ENCODE measurements around the gene PPP1R14C.
"Not testable (repeated sequence)": the region's sequence is repeated elsewhere in the genome, so short reads cannot be mapped to it uniquely, and the experiment has no call there.

PPP1R14C gene

GRCh38 chr6:150231525-150231850, 88.6 kb downstream of the PPP1R14C start:
- no peak for DNase-seq
- in situ Hi-C loops (cut with HindIII; ENCODE audit: low pct_ligation_motif_present, low pct_unique_long_range_greater_than_20kb, low sequenced_read_pairs) = no loop called here

GRCh38 chr6:150233843-150234269, 91.0 kb downstream of the PPP1R14C start:
- no peak for DNase-seq
- in situ Hi-C loops (cut with HindIII; ENCODE audit: low pct_ligation_motif_present, low pct_unique_long_range_greater_than_20kb, low sequenced_read_pairs) = no loop called here

- no peak for DNase-seq
Observed at GRCh38 chr6:150235218-150235617, 92.4 kb downstream of the PPP1R14C start.

GRCh38 chr6:150236114-150236513, 93.3 kb downstream of the PPP1R14C start:
- no peak for DNase-seq
- in situ Hi-C loops (cut with HindIII; ENCODE audit: low pct_ligation_motif_present, low pct_unique_long_range_greater_than_20kb, low sequenced_read_pairs) = no loop called here

More at GRCh38 chr6:150235218-150235617, 92.4 kb downstream of the PPP1R14C start:
- in situ Hi-C loops (cut with HindIII; ENCODE audit: low pct_ligation_motif_present, low pct_unique_long_range_greater_than_20kb, low sequenced_read_pairs) = no loop called here

GRCh38 chr6:150236544-150236943, 93.7 kb downstream of the PPP1R14C start:
- DNase-seq = no peak
- in situ Hi-C loops (cut with HindIII; ENCODE audit: low pct_ligation_motif_present, low pct_unique_long_range_greater_than_20kb, low sequenced_read_pairs) = no loop called here

GRCh38 chr6:150237626-150238025, 94.8 kb downstream of the PPP1R14C start:
- in situ Hi-C loops (cut with HindIII; ENCODE audit: low pct_ligation_motif_present, low pct_unique_long_range_greater_than_20kb, low sequenced_read_pairs) = no loop called here
- no peak for DNase-seq

GRCh38 chr6:150238336-150238741, 95.5 kb downstream of the PPP1R14C start:
- in situ Hi-C loops (cut with HindIII; ENCODE audit: low pct_ligation_motif_present, low pct_unique_long_range_greater_than_20kb, low sequenced_read_pairs) = no loop called here
- no peak for DNase-seq

- no peak for DNase-seq
- in situ Hi-C loops (cut with HindIII; ENCODE audit: low pct_ligation_motif_present, low pct_unique_long_range_greater_than_20kb, low sequenced_read_pairs) = no loop called here
Observed at GRCh38 chr6:150238846-150239407, 96.1 kb downstream of the PPP1R14C start.

- DNase-seq; in situ Hi-C loops (cut with HindIII; ENCODE audit: low pct_ligation_motif_present, low pct_unique_long_range_greater_than_20kb, low sequenced_read_pairs): not testable (repeated sequence)
Observed at GRCh38 chr6:150241756-150242155, 98.9 kb downstream of the PPP1R14C start.

- no peak for DNase-seq
Observed at GRCh38 chr6:150243620-150244314, 100.9 kb downstream of the PPP1R14C start.

GRCh38 chr6:150245148-150245935, 102.5 kb downstream of the PPP1R14C start:
- in situ Hi-C loops (cut with HindIII; ENCODE audit: low pct_ligation_motif_present, low pct_unique_long_range_greater_than_20kb, low sequenced_read_pairs) = no loop called here
- DNase-seq = no peak

More at GRCh38 chr6:150243620-150244314, 100.9 kb downstream of the PPP1R14C start:
- in situ Hi-C loops (cut with HindIII; ENCODE audit: low pct_ligation_motif_present, low pct_unique_long_range_greater_than_20kb, low sequenced_read_pairs) = no loop called here

- in situ Hi-C loops (cut with HindIII; ENCODE audit: low pct_ligation_motif_present, low pct_unique_long_range_greater_than_20kb, low sequenced_read_pairs) = no loop called here
- DNase-seq = no peak
Observed at GRCh38 chr6:150247803-150248202, 105.0 kb downstream of the PPP1R14C start.

GRCh38 chr6:150248300-150248699, 105.5 kb downstream of the PPP1R14C start:
- no peak for DNase-seq
- in situ Hi-C loops (cut with HindIII; ENCODE audit: low pct_ligation_motif_present, low pct_unique_long_range_greater_than_20kb, low sequenced_read_pairs) = no loop called here

GRCh38 chr6:150249261-150249660, 106.4 kb downstream of the PPP1R14C start:
- in situ Hi-C loops (cut with HindIII; ENCODE audit: low pct_ligation_motif_present, low pct_unique_long_range_greater_than_20kb, low sequenced_read_pairs) = no loop called here
- no peak for DNase-seq

- in situ Hi-C loops (cut with HindIII; ENCODE audit: low pct_ligation_motif_present, low pct_unique_long_range_greater_than_20kb, low sequenced_read_pairs) = no loop called here
- no peak for DNase-seq
Observed at GRCh38 chr6:150250826-150251225, 108.0 kb downstream of the PPP1R14C start.

GRCh38 chr6:150251566-150252186, 108.8 kb downstream of the PPP1R14C start:
- in situ Hi-C loops (cut with HindIII; ENCODE audit: low pct_ligation_motif_present, low pct_unique_long_range_greater_than_20kb, low sequenced_read_pairs) = no loop called here
- no peak for DNase-seq

GRCh38 chr6:150252714-150253444, 110.0 kb downstream of the PPP1R14C start:
- DNase-seq = peak; percentile 16
- in situ Hi-C loops (cut with HindIII; ENCODE audit: low pct_ligation_motif_present, low pct_unique_long_range_greater_than_20kb, low sequenced_read_pairs) = no loop called here

- in situ Hi-C loops (cut with HindIII; ENCODE audit: low pct_ligation_motif_present, low pct_unique_long_range_greater_than_20kb, low sequenced_read_pairs) = no loop called here
- no peak for DNase-seq
Observed at GRCh38 chr6:150253489-150253888, 110.6 kb downstream of the PPP1R14C start.

- in situ Hi-C loops (cut with HindIII; ENCODE audit: low pct_ligation_motif_present, low pct_unique_long_range_greater_than_20kb, low sequenced_read_pairs) = no loop called here
- no peak for DNase-seq
Observed at GRCh38 chr6:150254770-150255169, 111.9 kb downstream of the PPP1R14C start.

Data from ACHN (cell line).